HG03196 (cell line): ENCODE measurements around the gene QSOX1.
"Not testable (repeated sequence)": the region's sequence is repeated elsewhere in the genome, so short reads cannot be mapped to it uniquely, and the experiment has no call there.

Source experiments
- ATAC-seq: cut with Tn5 transposase; IDR thresholded peaks from one replicate; pipeline ENCODE4 v1.9.1; 2021; ENCODE audit not compliant: unreplicated experiment

Gene QSOX1

GRCh38 chr1:180188091-180188506, 33.4 kb downstream of the QSOX1 start:
- no peak for ATAC-seq

GRCh38 chr1:180188684-180189175, 34.1 kb downstream of the QSOX1 start:
- ATAC-seq = no peak

GRCh38 chr1:180190091-180190490, 35.4 kb downstream of the QSOX1 start:
- no peak for ATAC-seq

- no peak for ATAC-seq
These were observed 37.5 kb downstream of the QSOX1 start for GRCh38 chr1:180192172-180192571.

- no peak for ATAC-seq
These were observed 38.7 kb downstream of the QSOX1 start for GRCh38 chr1:180193141-180194047.

- no peak for ATAC-seq
These were observed 39.4 kb downstream of the QSOX1 start for GRCh38 chr1:180194048-180194425.

GRCh38 chr1:180194546-180195207, 40.0 kb downstream of the QSOX1 start:
- ATAC-seq = no peak

- no peak for ATAC-seq
These were observed 40.7 kb downstream of the QSOX1 start for GRCh38 chr1:180195401-180195800.

- no peak for ATAC-seq
These were observed 41.2 kb downstream of the QSOX1 start for GRCh38 chr1:180195916-180196315.

GRCh38 chr1:180196436-180197003, 41.9 kb downstream of the QSOX1 start:
- ATAC-seq = no peak

GRCh38 chr1:180197231-180197630, 42.6 kb downstream of the QSOX1 start:
- ATAC-seq = no peak

- ATAC-seq = no peak
These were observed 43.5 kb downstream of the QSOX1 start for GRCh38 chr1:180198196-180198595.

GRCh38 chr1:180198611-180199010, 43.9 kb downstream of the QSOX1 start:
- no peak for ATAC-seq

- ATAC-seq = no peak
These were observed 44.3 kb downstream of the QSOX1 start for GRCh38 chr1:180199018-180199417.

GRCh38 chr1:180201451-180202200, 47.0 kb downstream of the QSOX1 start:
- no peak for ATAC-seq

GRCh38 chr1:180202588-180202987, 47.9 kb downstream of the QSOX1 start:
- not testable (repeated sequence) for ATAC-seq

GRCh38 chr1:180204231-180204630, 49.6 kb downstream of the QSOX1 start:
- no peak for ATAC-seq

- no peak for ATAC-seq
These were observed 51.9 kb downstream of the QSOX1 start for GRCh38 chr1:180206581-180206980.

GRCh38 chr1:180208264-180208663, 53.6 kb downstream of the QSOX1 start:
- no peak for ATAC-seq

GRCh38 chr1:180210008-180210620, 55.4 kb downstream of the QSOX1 start:
- no peak for ATAC-seq
